HL-60 (cell line): ENCODE results near the gene ATXN7L1.

ENCODE experiments used
- DNase-seq, 2 experiments: peaks; one replicate each; pipeline ENCODE4 v3.0.0-alpha.2; 2010 to 2020; ENCODE audit warnings: low read depth in 1 of 2, low spot score in 1 of 2
- H3K27ac ChIP-seq: fragments of 250-450 bp; sonication (Bioruptor Pico); replicated peaks from 2 replicates; pipeline ENCODE4 v1.5.1; 2020; ENCODE audit warnings: mild to moderate bottlenecking, moderate library complexity
- H3K27me3 ChIP-seq: fragments of 250-450 bp; sonication (Bioruptor Pico); 2 replicates; pipeline ENCODE4 v1.5.1; 2021; ENCODE audit warnings: mild to moderate bottlenecking, moderate library complexity; ENCODE audit not compliant: insufficient read depth, poor library complexity, severe bottlenecking
- H3K4me3 ChIP-seq: replicated peaks from 2 replicates; pipeline ENCODE4 v1.5.1; 2011; ENCODE audit warnings: mild to moderate bottlenecking, control low read depth, low read length; ENCODE audit not compliant: insufficient read depth
- CTCF ChIP-seq: IDR thresholded peaks from one replicate; pipeline ENCODE4 v1.5.1; 2011; ENCODE audit warnings: low read length, control low read depth, inconsistent platforms; ENCODE audit not compliant: insufficient read depth
- GABPA ChIP-seq: IDR thresholded peaks from 2 replicates; pipeline ENCODE4 v1.6.1; 2012; ENCODE audit warnings: low read depth
- POLR2AphosphoS5 ChIP-seq: IDR thresholded peaks from 2 replicates; pipeline ENCODE4 v1.6.1; 2012; ENCODE audit warnings: low read depth
- REST ChIP-seq: IDR thresholded peaks from 2 replicates; pipeline ENCODE4 v1.6.1; 2012; ENCODE audit warnings: low read depth; ENCODE audit not compliant: insufficient replicate concordance
- SPI1 ChIP-seq: IDR thresholded peaks from 2 replicates; pipeline ENCODE4 v1.6.1; 2012; ENCODE audit warnings: low read depth, mild to moderate bottlenecking, borderline replicate concordance

Gene ATXN7L1

GRCh38 chr7:105831302-105831620 lies 45.1 kb downstream of the ATXN7L1 start:
- TF ChIP-seq SPI1 (no peak), GABPA (no peak), POLR2AphosphoS5 (no peak), CTCF (no peak), REST (no peak)
- H3K4me3 ChIP-seq: no peak overlapping the region
- no peak for DNase-seq
- no peak overlapping the region for H3K27ac ChIP-seq
- H3K27me3 ChIP-seq: no peaks in the 10 kb centered on the region

GRCh38 chr7:105830405-105831301 lies 45.7 kb downstream of the ATXN7L1 start:
- Histone ChIP-seq H3K27ac (no peak overlapping the region), H3K4me3 (no peak overlapping the region), H3K27me3 (no peaks in the 10 kb centered on the region)
- DNase-seq: no peak
- no peak for TF ChIP-seq REST
- no peak for TF ChIP-seq POLR2AphosphoS5
- TF ChIP-seq SPI1: peak; percentile 52; the same call in 1 of the 2 replicates

GRCh38 chr7:105829681-105830322 lies 46.6 kb downstream of the ATXN7L1 start:
- no peaks in the 10 kb centered on the region for H3K27me3 ChIP-seq
- TF ChIP-seq POLR2AphosphoS5 (no peak), CTCF (no peak), REST (no peak), SPI1 (no peak), GABPA (no peak)
- no peak overlapping the region for H3K4me3 ChIP-seq
- no peak for DNase-seq
- H3K27ac ChIP-seq: no peak overlapping the region
